Stimulated activated naive CD4-positive, alpha-beta T cell treated with Interleukin-2 at 50 U/mL for 16 hours (primary cell): ENCODE data around the gene CLCA2.

Source experiments
- DNase-seq: peaks from one replicate; lab custom pipeline; 2025; lab: John Stamatoyannopoulos, UW

Gene CLCA2

DNA sequence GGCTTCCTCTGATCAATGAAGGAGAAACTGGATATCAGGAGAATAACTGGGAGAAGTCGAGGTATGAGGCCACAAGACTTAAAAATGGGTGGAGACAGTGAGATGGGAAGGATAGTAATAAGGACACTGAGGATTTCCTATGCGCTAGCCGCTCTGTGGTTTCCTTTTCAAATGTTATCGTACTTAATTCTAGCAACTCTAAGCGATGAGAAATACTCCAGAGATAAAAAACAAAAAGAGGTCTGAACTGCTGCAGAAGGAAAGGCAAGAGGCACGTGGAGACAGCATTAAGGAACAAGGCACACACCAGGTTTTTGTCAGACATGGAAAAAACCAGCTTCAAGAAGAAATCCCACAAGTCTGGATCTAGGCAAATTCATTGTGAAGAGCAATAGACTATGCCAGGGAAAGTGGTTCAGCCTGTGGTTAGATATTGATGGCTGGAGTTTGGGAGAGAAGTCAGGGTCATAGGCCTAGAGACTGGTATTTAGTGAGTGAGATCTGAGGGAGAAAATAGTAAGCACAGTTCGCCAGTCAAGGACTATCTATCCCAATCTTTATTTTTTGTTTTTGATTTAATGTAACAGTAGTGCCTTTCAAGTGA, 5.3 kb downstream of the CLCA2 start:
- no peak for DNase-seq

GRCh38 chr1:86429835-86430234, 5.9 kb downstream of the CLCA2 start:
- DNase-seq = no peak

GRCh38 chr1:86430376-86430775, 6.4 kb downstream of the CLCA2 start:
- DNase-seq = no peak

DNA sequence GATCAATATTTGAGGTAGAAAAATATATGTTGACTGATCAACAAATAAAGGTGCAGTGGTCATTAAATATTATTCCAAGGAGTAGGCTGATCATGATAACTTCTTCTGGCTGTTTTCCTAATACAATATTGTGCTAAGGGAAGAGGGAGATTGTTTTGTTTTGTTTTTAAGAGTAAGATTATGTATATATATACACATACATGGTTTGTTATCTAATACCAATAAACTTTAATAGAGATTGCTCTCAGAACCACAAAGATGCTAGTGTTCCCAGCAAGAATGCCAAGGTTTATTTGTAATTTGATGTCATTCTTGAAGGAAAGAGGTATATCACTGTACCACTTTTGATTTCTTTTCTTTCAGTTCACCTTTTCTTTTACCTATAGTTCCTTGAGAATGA, 10.1 kb downstream of the CLCA2 start:
- no peak for DNase-seq

- DNase-seq = no peak
Measured at GRCh38 chr1:86435327-86435726, 11.4 kb downstream of the CLCA2 start.

DNA sequence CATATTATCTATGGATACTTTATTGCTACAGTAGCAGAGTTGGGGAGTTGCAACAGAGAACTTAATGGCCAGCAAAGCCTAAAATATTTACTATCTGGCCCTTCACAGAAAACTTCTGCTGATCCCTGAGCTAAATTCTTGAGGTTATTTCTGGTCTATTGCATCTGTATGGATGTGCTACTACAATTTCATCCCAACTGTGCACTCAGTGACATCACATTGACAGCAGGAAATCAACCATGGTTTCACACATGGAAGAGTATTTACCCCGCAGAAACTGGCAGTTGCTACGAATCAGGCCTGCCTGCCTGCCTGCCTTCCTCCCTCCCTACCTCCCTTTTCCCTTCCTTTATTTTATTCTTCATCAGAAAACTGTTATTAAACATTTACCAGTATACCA, 12.1 kb downstream of the CLCA2 start:
- no peak for DNase-seq

DNA sequence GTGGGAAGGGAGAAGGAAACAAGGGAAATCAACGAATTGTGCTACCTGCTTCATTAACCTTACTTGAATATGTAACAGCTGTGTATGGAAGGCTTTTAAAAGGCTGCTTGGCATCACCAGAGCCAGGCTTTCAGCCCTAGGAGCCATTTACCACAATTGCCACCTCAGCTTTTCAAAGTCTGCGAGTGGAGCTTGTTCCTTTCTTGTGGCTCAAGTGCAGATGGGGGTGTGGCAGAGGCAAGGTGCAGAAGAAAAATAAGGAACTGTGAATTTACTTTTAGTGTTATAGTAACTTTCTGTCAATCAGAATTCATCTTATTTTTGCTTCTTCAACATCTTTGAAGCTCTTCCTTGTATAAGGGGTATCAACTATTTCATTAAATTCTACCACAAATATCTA, 17.6 kb downstream of the CLCA2 start:
- DNase-seq = no peak

GRCh38 chr1:86441997-86442396, 18.0 kb downstream of the CLCA2 start:
- no peak for DNase-seq

DNA sequence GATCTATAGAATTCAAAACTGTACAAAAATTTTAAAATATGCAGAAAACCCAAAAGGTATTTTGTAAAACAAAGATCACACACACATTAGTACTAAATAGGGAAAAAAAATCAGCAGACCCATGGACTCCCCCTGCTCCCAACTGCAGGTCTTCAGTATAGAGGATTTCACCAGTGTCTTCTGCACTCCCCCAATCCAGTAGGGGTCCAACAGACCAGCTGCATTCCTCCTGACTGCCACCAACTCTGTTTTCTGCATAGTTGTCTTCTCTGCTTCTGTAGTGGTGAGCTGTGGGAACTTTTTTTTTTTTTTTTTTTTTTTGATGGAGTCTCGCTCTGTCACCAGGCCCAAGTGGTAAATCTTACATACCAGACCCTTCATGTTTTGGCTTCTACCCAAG, 21.9 kb downstream of the CLCA2 start:
- no peak for DNase-seq

DNA sequence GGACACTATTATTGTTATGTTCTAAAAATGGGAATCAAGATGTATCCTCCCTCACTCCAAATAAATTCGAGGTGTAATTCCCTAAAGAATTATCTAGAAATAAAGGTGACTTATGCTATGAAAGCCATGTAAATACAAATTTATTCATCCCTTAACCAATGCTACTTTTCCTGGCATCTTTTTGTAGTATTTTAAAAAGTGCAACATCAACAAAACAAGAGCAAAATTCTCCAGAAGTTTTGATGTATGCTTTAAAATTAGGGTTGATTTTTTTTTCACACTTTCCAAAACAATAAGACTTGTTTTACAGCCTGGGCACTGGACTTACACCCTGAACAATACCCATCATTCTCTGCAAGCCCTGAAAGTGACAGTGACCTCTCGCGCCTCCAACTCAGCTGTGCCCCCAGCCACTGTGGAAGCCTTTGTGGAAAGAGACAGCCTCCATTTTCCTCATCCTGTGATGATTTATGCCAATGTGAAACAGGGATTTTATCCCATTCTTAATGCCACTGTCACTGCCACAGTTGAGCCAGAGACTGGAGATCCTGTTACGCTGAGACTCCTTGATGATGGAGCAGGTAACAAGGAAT, 23.3 kb downstream of the CLCA2 start:
- no peak for DNase-seq

- no peak for DNase-seq
Measured at GRCh38 chr1:86448670-86449069, 24.7 kb downstream of the CLCA2 start.

DNA sequence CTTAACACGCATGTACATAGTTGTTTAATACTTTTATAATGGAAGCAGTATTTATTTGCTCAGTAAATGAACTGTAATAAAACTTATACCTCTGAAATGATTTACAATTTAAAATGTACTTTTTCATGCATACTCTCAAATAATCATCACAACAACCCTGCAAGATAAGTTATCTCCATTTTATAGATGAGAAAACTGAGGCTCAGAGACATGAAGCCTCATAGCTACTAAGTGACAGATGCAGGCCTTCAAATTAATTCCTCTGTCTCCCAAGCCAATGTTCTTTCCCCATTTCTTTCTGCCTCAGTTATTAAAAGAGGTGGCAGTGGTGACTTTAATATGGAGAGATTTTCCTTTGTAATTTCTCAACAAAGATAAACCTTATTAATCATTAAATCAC, 25.1 kb downstream of the CLCA2 start:
- no peak for DNase-seq

DNA sequence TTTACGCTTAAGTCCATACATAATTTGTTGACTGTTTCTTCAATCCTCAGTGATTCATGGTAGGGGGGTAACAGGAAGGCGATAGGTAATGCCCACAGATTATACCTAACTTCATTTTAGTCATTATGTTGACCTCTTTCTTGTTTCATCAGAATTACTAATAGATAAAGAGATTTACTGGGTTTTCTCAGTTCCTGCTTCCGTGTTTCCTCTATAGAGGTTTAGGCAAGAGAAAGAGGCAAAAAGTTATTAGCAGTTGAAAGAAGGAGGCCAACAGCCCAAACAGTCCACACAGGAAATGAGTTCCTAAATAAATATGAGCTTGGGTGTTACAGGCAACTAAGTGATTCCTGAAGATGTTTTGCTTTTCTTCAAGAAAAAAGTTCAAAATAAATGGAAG, 26.9 kb downstream of the CLCA2 start:
- DNase-seq = no peak

GRCh38 chr1:86453664-86454063, 29.7 kb downstream of the CLCA2 start:
- DNase-seq = no peak

GRCh38 chr1:86455073-86455472, 31.1 kb downstream of the CLCA2 start:
- DNase-seq = no peak

DNA sequence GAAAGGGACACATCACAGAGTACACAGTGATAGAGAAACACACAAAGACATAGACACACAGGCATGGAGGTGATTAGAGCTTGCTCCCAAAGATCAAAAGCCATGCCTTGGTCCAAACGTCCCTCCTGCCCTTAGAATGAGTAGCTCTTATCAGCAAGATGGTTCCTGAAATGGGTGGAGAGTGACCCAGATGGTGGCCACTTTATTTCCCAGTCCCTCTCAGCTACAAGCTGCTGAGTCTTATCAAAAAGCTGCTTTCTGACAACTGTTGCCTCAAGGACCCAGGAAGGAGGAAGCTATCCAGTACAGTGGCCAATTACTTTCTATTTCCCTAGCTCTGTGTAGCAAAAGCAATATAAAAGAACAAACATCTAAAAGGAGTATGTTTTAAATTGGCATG, 37.0 kb downstream of the CLCA2 start:
- DNase-seq = no peak

DNA sequence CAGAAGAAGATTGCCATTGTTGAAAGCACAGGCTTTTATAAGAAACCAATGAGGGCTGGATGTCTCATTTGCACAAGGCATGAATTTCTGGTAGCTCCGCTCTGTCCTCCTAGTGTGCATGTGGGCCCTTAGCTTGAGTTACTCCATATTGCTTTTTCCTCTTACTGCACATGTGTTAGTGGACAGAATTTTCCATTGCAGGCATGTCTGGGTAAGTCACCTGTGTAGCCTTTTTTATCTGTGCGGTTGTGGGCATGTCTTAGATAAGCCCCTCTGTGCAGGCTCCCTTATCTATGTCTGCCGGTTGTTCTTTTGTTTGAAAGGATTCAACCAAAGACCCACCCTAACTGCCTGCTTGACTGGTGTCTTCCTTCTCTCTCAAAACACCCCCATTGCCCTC, 37.5 kb downstream of the CLCA2 start:
- no peak for DNase-seq

DNA sequence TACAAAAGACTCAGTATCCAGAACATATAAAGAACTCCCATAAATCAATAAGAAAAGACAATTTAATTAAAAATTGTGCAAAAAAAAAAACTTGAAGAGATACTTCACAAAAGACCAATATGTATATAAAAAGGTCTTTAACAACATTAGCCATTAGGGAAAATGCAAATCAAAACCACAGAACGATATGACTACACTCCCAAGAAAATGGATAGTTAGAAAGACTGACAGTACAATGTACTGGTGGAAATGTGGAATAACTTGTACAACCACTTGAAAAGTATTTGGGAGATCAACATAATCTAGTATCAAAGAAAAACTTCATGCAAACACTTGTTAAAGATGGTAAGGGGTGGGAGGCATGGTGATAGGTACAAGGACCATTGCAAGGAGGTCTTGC, 40.8 kb downstream of the CLCA2 start:
- no peak for DNase-seq

GRCh38 chr1:86466109-86466844, 42.3 kb downstream of the CLCA2 start:
- DNase-seq = no peak

DNA sequence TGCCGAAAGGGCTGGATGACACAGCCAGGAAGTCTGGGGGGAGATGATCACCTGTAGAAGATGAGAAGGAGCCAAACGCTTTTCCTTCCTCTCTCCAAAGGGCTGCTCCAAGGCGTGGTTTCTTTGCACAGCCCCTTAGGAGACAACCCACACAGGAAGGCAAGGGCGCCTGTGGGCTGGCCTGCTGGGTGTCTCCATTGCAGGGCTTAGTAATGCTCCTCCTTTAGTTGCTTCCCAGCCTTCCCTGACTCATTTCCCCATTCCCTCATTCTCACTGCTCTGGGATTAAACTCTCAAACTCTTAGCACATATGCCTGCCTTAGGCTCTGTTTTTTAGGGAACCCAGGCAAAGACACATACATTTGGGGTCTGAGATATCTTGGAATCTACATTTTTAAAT, 43.0 kb downstream of the CLCA2 start:
- no peak for DNase-seq

- DNase-seq = no peak
Measured at GRCh38 chr1:86468501-86468977, 44.6 kb downstream of the CLCA2 start, which contains the start of gene CLCA1. Gene CLCA1, plus strand, starts transcription at chr1:86468927. Its CDS starts 45 bp downstream, at chr1:86468972.

DNA sequence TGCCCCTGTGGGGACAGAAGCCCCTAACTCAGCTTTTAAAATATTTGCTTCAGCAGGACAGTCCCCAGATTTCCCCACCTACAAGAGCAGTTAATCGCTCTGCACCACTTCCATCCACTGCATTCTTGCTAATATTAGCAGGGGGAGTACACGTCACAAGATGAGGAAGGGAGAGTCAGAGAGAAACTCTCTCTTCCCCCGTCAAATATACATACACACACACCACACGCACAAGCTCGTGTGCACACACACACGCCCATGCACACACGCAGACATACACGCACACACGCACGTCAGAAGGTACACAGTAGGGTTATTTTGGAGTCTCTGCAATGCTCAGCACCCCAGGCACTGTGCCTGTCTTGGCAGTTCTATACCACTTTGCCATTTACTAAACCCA, 46.9 kb downstream of the CLCA2 start:
- DNase-seq = no peak

GRCh38 chr1:86471291-86471690, 47.3 kb downstream of the CLCA2 start:
- DNase-seq = no peak
